ENCODE data around the gene CACHD1. TPM values are rescaled to one million over a fixed set of nuclear protein-coding genes. Genes with fewer than 3 reads are reported as not detected.
"Not testable (repeated sequence)": the region's sequence is repeated elsewhere in the genome, so short reads cannot be mapped to it uniquely, and the experiment has no call there.

Gene CACHD1
- total RNA-seq, 1 donor from 2014 or later, result 0.13 TPM

DNA sequence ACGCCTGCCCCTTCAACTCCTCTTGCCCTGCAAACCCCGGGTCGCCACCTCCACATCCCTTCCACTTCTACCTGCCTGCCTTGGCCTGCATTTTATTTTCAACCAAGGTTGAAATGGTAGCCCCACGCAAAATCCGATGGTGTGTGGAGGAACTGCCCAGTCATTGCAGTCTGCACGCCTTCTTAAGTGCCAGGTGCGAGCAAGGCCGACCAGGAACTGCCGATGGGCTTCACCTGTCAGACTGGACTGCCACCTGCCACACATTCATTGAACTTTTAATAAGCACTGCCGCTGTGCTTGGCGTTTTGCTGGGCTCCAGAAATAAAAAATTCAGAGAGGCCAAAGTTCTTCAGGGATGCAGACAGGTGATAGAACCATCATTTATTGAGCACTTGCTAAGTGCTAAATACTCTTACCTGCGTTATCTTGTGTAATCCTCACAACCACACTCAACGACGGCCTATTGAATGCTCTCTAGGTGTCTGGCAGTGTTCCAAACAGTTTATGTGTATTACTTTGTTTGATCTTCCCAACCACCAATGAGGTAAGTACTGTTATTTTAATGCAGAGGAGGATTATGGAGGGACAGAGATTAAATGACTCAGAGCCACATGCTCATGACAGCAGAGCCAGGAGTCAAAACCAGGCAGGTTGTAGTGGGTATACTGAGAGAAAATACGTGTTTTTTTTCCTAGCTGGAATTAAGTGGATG is 36.2 kb downstream of the CACHD1 start:
- no peak for DNase-seq (ENCODE audit: low spot score)
- Mint-ChIP-seq H3K27me3 (ENCODE audit: insufficient read depth) (peaks cover 24% of the 10 kb centered on the region), H3K27ac (peak overlapping the region; percentile 45)

DNA sequence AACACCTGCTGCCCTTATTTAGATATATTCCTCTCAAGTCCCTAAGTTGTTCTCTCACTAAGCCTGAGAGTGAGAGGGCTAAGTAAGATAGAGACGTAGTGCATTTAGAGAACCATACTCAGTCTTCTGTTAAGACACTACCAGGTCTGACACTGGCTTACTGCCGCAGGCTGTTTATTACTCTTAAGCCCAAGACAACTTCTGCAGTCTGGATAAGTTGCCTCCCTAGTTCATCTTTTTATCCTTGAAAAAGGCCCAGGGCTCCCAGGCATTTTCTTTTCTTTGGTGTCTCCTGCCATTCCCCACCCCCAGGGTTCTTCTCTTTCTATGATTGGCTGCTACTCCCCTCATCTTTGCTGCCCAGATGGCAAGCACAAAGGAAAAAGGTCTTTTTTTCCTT is 38.7 kb downstream of the CACHD1 start:
- no peak overlapping the region for H3K27ac Mint-ChIP-seq
- no peak for DNase-seq (ENCODE audit: low spot score)
- no peak overlapping the region for H3K4me3 Mint-ChIP-seq
- H3K9me3 Mint-ChIP-seq, result no peaks in the 10 kb centered on the region
- no peaks in the 10 kb centered on the region for H3K36me3 Mint-ChIP-seq (ENCODE audit: low read depth)
- H3K4me1 Mint-ChIP-seq (ENCODE audit: low read depth), result peaks cover 17% of the 10 kb centered on the region
- H3K27me3 Mint-ChIP-seq (ENCODE audit: insufficient read depth), result peaks cover 18% of the 10 kb centered on the region
- intact Hi-C loops (cut with micrococcal nuclease), result loop anchor here (5.0 to 10.0 kb wide), 2 partner anchors 36 to 456 kb away; partner anchors contain the start of genes CACHD1 and JAK1

More for the DNA sequence above, 36.2 kb downstream of the CACHD1 start:
- H3K4me1 Mint-ChIP-seq (ENCODE audit: low read depth), result peaks cover 17% of the 10 kb centered on the region
- no peaks in the 10 kb centered on the region for H3K36me3 Mint-ChIP-seq (ENCODE audit: low read depth)
- H3K4me3 Mint-ChIP-seq, result peak overlapping the region; percentile 86
- no peaks in the 10 kb centered on the region for H3K9me3 Mint-ChIP-seq
- intact Hi-C loops (cut with micrococcal nuclease), result loop anchor here (2.0 to 10.0 kb wide), 3 partner anchors 34 to 459 kb away; partner anchors contain the start of genes CACHD1 and JAK1

DNA sequence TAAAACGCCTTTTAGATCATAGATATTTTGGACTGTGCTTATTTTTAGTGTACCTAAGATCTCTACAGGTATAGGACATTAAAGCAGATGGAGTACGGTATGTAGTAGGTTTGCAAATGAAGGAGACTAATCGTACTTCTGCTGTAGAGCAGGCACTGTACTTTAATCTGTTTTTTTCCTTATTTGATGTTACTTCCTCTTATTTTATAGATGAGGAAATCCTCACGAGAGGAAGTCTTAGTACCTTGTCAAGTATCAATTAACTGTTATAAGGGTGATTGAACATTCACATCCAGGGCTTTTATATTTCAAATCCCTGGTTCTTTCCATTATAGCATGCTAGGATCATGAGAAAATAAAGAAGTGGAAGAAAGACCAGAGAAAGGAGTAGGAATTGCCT is 41.1 kb downstream of the CACHD1 start:
- Mint-ChIP-seq H3K4me1 (ENCODE audit: low read depth) (peaks cover 7% of the 10 kb centered on the region), H3K9me3 (no peaks in the 10 kb centered on the region), H3K4me3 (no peak overlapping the region), H3K36me3 (ENCODE audit: low read depth) (no peaks in the 10 kb centered on the region), H3K27me3 (ENCODE audit: insufficient read depth) (peaks cover 15% of the 10 kb centered on the region), H3K27ac (no peak overlapping the region)
- no peak for DNase-seq (ENCODE audit: low spot score)
- intact Hi-C loops (cut with micrococcal nuclease), result no loop called here

DNA sequence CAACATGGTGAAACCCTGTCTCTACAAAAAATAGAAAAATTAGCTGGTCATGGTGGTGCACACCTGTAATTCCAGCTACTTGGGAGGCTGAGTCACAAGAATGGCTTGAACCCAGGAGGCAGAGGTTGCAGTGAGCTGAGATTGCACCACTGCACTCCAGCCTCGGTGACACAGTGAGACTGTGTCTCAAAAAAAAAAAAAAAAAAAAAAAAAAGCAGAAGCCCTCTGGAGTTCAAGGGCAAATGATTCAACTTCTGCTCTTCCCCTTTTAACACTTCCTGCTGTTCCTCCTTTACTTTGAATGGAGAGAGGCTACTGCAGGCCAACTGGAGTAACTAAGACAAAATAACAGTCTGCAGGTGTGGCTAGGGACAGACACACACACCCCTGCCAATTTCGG is 42.3 kb downstream of the CACHD1 start:
- H3K4me3 Mint-ChIP-seq; H3K36me3 Mint-ChIP-seq (ENCODE audit: low read depth); H3K9me3 Mint-ChIP-seq; DNase-seq (ENCODE audit: low spot score); H3K27ac Mint-ChIP-seq; H3K4me1 Mint-ChIP-seq (ENCODE audit: low read depth); intact Hi-C loops (cut with micrococcal nuclease): not testable (repeated sequence)
- peaks cover 12% of the 10 kb centered on the region for H3K27me3 Mint-ChIP-seq (ENCODE audit: insufficient read depth)

DNA sequence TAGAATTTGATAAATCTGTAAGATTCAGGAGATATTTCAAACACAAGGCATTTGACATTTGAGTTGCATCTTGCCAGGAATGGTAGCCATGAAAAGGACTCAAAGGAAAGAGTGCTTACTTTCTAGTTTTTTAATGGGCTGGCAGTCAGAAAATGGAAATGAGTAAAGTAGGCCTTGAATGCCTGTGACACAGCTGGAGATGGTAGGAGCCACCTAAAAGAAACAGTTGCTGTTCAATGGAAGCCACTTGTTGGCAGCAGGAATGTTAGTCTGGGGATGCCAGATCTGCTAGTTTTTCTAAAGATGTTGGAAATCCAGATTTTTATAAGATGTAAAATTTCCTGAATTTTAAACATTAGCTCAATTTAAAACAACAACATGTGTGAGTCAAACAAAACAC is 43.6 kb downstream of the CACHD1 start:
- H3K4me1 Mint-ChIP-seq (ENCODE audit: low read depth), result no peaks in the 10 kb centered on the region
- intact Hi-C loops (cut with micrococcal nuclease), result no loop called here

DNA sequence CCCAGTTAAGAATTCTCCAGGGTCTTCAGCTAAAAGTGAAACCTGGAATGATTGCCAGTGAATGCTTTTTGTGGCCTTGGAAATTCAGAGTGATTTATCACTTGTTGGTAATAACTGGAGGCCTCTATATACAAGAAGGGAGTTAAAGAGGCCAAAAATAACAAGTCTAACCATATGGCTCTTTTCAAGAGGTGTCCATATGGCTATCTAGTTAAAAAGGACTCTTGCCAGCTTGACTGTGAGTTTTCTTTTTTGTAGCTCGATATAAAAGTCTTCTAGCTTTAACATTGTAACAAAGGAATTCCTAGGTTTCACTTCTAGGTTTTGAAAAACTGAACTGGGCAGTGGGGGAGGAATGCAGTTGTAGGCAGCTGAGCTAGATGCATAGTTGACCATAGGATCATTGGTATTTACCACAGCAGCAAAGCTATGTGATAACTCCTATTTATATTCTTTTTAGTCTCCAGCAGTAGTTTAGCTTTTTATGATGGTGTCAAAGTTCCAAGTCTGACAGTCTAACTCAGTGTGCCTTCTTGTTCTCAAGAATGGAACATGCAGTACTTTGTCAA is 44.4 kb downstream of the CACHD1 start:
- H3K27ac Mint-ChIP-seq, result no peak overlapping the region
- H3K27me3 Mint-ChIP-seq (ENCODE audit: insufficient read depth), result peaks cover 3% of the 10 kb centered on the region
- H3K36me3 Mint-ChIP-seq (ENCODE audit: low read depth), result no peaks in the 10 kb centered on the region
- no peak for DNase-seq (ENCODE audit: low spot score)
- no peaks in the 10 kb centered on the region for H3K4me1 Mint-ChIP-seq (ENCODE audit: low read depth)
- no peaks in the 10 kb centered on the region for H3K9me3 Mint-ChIP-seq
- intact Hi-C loops (cut with micrococcal nuclease), result no loop called here
- H3K4me3 Mint-ChIP-seq, result no peak overlapping the region

More for the DNA sequence above, 43.6 kb downstream of the CACHD1 start:
- Mint-ChIP-seq H3K27me3 (ENCODE audit: insufficient read depth) (peaks cover 6% of the 10 kb centered on the region), H3K9me3 (no peaks in the 10 kb centered on the region), H3K36me3 (ENCODE audit: low read depth) (no peaks in the 10 kb centered on the region), H3K27ac (no peak overlapping the region), H3K4me3 (no peak overlapping the region)
- no peak for DNase-seq (ENCODE audit: low spot score)

DNA sequence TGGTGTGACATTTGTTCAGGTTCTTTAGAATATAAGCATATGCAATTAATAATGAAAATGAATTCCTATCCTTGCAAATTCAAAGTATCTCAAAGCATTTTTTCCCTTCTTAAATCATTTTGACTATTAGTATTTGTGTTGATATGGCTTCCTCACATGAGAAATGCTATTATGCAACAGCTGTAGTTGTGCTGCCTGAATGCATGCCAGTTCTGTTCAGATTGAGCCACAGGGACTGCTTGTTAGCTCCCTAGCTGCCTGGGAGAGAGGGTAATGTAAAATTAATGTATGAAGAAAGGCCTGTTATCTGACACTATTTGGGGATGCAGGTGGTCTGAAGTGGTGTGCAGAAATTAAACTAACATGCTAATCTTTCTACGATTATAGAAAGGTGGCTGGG is 45.5 kb downstream of the CACHD1 start:
- H3K4me1 Mint-ChIP-seq (ENCODE audit: low read depth), result no peaks in the 10 kb centered on the region
- intact Hi-C loops (cut with micrococcal nuclease), result no loop called here
- peaks cover 3% of the 10 kb centered on the region for H3K27me3 Mint-ChIP-seq (ENCODE audit: insufficient read depth)
- no peaks in the 10 kb centered on the region for H3K36me3 Mint-ChIP-seq (ENCODE audit: low read depth)
- no peaks in the 10 kb centered on the region for H3K9me3 Mint-ChIP-seq
- no peak overlapping the region for H3K27ac Mint-ChIP-seq
- no peak overlapping the region for H3K4me3 Mint-ChIP-seq
- no peak for DNase-seq (ENCODE audit: low spot score)

DNA sequence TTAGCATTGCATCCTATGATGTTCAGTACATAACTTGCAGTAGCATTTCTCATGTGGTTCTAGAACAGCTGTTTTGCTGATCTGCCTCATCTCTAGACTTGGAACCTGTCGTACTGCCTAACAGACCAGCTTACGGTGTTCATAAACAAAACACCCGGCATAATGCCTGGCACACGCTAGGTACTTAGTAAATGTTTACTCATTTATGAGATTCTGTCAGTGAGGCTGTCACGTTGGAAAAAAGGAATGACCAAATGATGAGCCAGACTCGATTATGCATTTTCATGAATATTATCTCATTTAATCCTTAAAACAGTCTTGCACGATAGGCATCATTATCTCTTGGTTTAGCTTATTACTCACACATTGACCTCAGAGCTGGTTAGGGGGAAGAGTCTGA is 46.4 kb downstream of the CACHD1 start:
- Mint-ChIP-seq H3K36me3 (ENCODE audit: low read depth) (no peaks in the 10 kb centered on the region), H3K27me3 (ENCODE audit: insufficient read depth) (peaks cover 3% of the 10 kb centered on the region), H3K9me3 (no peaks in the 10 kb centered on the region), H3K4me3 (no peak overlapping the region), H3K27ac (no peak overlapping the region), H3K4me1 (ENCODE audit: low read depth) (no peaks in the 10 kb centered on the region)
- DNase-seq (ENCODE audit: low spot score), result no peak
- intact Hi-C loops (cut with micrococcal nuclease), result no loop called here

DNA sequence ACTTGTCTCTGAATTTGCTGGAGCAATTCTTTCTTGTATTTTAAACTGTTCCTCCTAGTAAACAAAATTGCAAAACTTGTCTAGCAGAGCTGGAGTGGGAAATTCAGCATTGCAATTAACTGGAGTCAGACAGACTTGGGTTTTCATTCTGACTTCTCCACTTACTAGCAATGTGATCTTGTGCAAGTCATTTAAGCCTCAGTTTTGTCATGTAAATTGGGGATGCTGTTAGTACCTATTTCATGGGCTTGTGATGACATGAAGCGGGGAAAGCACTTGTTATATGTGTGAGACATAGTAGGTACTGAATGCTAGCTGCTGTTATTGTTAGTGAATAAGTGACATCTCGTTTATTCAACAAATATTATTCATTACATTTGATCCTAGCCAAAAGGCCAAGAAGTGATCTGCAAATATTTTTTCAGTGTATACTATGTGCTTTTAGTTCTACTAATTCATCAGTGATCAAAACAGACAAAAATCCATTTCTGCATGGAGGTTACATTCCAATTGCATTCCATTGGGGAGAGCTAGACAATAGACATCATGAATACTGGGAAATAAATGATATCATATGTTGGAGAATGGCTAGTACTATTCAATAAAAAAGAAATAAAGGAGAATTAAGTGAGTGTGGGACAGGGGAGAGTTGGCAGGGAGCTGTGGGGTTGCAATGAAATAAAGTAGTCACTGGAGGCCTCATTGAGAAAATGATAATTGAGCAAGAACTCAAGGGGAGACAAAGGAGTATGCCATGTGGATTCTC is 47.1 kb downstream of the CACHD1 start:
- no peaks in the 10 kb centered on the region for H3K36me3 Mint-ChIP-seq (ENCODE audit: low read depth)
- H3K4me3 Mint-ChIP-seq, result no peak overlapping the region
- no peaks in the 10 kb centered on the region for H3K4me1 Mint-ChIP-seq (ENCODE audit: low read depth)
- peaks cover 3% of the 10 kb centered on the region for H3K27me3 Mint-ChIP-seq (ENCODE audit: insufficient read depth)
- intact Hi-C loops (cut with micrococcal nuclease), result no loop called here
- H3K9me3 Mint-ChIP-seq, result no peaks in the 10 kb centered on the region
- no peak overlapping the region for H3K27ac Mint-ChIP-seq
- DNase-seq (ENCODE audit: low spot score), result no peak

DNA sequence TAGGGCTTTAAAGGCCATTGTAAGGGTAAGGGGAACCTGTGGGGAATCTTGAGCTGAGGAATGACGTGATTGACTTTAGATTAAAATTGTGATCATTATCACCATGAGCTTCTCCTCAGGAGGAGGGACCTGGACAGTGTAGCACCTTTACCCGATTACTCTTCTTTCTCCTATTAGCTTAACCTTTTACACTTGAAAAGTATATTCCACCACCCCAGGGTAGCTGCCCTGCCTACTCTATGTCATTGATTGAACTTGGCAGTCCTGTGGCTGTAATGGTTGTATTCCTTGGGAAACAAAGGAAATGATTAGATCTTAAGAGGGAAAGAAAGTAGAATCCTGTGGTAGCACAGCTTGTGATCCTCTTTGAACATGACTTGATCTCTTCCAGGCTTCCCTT is 47.7 kb downstream of the CACHD1 start:
- Mint-ChIP-seq H3K4me1 (ENCODE audit: low read depth) (no peaks in the 10 kb centered on the region), H3K9me3 (no peaks in the 10 kb centered on the region), H3K27ac (no peak overlapping the region), H3K4me3 (no peak overlapping the region), H3K27me3 (ENCODE audit: insufficient read depth) (peaks cover 3% of the 10 kb centered on the region), H3K36me3 (ENCODE audit: low read depth) (no peaks in the 10 kb centered on the region)
- intact Hi-C loops (cut with micrococcal nuclease), result no loop called here
- no peak for DNase-seq (ENCODE audit: low spot score)

DNA sequence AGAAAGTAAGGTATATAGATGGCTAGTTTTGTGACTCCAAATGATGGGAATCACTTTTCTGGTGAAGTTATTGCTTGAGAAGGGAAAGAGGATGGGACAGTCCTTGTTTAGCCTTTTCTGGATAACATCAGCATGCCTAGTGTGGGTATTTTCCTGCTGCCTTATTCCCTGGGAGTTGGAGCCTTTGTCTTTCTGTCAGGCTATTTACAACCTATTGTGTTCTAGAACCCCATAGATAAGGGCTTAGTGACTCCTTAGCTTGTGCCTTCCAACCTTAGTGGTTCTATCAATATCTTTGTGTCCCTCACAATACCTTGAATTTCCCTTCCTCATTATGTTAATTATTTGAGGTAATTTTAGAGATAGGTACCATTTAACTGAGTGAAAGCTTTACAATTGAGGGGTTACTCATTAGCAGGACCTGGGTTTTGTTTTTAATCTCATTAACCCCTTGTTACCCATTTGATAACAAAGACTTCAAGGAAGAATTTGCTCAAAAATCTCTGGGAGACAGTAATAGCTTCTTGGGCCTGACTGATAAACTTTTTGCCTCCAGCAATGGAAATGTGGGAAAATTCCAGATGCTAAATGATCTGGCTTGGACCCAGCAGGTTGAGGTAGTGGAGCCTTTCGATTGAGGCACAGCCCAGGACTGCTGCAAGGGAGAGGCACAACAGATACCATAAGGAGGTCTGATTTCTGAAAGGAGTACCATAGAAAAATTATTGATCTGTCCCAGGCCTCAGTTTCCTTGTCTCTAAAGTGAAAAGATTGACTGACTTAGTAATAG is 49.0 kb downstream of the CACHD1 start:
- Mint-ChIP-seq H3K4me3 (no peak overlapping the region), H3K9me3 (no peaks in the 10 kb centered on the region), H3K4me1 (ENCODE audit: low read depth) (no peaks in the 10 kb centered on the region), H3K27me3 (ENCODE audit: insufficient read depth) (peaks cover 3% of the 10 kb centered on the region), H3K27ac (no peak overlapping the region), H3K36me3 (ENCODE audit: low read depth) (no peaks in the 10 kb centered on the region)
- intact Hi-C loops (cut with micrococcal nuclease), result no loop called here
- no peak for DNase-seq (ENCODE audit: low spot score)

DNA sequence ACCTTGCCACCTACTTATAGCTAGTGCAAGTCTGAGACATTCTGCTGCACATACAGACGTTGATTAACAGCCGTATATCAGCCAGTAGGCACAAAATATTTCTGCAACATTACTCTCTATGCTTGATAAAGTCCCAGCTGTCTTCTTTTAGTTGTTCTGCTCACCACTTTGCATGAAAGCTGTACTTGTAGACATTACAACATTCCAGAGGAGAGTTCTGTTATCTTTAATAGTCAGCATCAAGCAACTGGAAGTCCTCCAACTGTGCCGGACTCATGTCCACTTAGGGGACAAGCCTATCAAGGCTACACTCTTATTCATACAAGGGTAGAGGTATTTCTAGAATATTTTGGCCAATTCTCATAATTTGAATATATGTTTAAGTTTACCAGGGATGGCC is 50.0 kb downstream of the CACHD1 start:
- Mint-ChIP-seq H3K36me3 (ENCODE audit: low read depth) (no peaks in the 10 kb centered on the region), H3K4me1 (ENCODE audit: low read depth) (no peaks in the 10 kb centered on the region), H3K27ac (no peak overlapping the region), H3K27me3 (ENCODE audit: insufficient read depth) (peaks cover 3% of the 10 kb centered on the region), H3K4me3 (no peak overlapping the region), H3K9me3 (no peaks in the 10 kb centered on the region)
- DNase-seq (ENCODE audit: low spot score), result no peak
- intact Hi-C loops (cut with micrococcal nuclease), result no loop called here
